HG03025 (cell line): ENCODE results near the gene SPATA31E1.
"Not testable (repeated sequence)": the region's sequence is repeated elsewhere in the genome, so short reads cannot be mapped to it uniquely, and the experiment has no call there.

Experiments used
- ATAC-seq: cut with Tn5 transposase; IDR thresholded peaks from one replicate; pipeline ENCODE4 v1.9.1; 2021; ENCODE audit warnings: mild to moderate bottlenecking, moderate library complexity; ENCODE audit not compliant: unreplicated experiment, low FRiP score

The SPATA31E1 gene

DNA sequence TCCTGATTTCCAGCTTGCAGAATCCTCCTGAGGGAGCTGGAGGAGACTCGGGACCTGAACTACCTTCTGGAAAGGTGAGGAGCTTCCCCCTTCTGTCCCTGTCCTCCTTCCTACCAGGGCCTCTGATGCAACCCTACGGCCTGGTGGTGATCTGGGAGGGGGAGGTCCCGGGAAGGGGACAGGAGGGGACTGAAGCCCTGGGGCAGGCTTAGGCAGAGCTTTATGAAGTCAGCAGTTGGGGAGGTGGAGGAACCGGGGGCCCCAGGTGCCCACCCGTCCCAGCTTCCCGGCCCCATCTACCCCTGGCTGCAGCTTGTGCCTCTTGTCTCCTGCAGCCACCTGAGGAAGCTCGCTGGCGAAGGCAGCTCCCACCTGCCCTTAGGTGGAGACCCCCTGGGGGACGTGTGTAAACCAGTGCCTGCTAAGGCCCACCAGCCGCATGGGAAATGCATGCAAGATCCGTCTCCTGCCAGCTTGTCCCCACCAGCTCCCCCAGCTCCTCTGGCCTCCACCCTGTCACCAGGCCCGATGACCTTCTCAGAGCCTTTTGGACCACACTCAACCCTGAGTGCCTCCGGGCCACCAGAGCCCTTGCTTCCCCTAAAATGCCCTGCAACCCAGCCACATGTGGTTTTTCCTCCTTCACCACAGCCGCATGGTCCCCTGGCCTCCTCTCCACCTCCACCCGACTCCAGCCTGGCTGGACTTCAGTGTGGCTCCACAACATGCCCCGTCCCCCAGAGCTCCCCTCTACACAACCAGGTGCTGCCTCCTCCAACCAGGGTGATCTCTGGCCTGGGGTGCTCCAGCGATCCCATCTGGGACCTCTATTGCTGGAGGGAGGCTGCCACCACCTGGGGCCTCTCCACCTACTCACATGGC lies 2.1 kb downstream of the SPATA31E1 start:
- no peak for ATAC-seq

DNA sequence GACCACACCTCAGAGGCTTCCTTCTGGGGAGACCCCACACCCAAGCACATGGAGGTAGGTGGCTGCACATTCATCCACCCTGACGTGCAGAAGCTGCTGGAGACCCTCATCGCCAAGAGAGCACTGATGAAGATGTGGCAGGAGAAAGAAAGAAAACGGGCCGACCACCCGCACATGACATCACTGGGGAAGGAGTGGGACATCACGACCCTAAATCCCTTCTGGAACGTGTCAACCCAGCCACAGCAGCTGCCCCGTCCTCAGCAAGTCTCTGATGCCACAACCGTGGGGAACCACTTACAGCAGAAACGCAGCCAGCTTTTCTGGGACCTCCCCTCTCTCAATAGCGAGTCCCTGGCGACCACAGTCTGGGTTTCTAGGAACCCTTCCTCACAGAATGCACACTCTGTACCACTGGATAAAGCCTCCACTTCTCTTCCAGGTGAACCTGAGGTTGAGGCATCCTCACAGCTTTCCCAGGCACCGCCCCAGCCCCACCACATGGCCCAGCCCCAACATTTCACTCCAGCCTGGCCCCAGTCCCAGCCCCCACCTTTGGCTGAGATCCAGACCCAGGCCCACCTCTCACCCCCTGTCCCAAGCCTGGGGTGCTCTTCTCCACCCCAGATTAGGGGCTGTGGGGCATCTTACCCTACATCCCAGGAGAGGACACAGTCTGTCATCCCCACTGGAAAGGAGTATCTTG lies 3.0 kb downstream of the SPATA31E1 start:
- no peak for ATAC-seq

DNA sequence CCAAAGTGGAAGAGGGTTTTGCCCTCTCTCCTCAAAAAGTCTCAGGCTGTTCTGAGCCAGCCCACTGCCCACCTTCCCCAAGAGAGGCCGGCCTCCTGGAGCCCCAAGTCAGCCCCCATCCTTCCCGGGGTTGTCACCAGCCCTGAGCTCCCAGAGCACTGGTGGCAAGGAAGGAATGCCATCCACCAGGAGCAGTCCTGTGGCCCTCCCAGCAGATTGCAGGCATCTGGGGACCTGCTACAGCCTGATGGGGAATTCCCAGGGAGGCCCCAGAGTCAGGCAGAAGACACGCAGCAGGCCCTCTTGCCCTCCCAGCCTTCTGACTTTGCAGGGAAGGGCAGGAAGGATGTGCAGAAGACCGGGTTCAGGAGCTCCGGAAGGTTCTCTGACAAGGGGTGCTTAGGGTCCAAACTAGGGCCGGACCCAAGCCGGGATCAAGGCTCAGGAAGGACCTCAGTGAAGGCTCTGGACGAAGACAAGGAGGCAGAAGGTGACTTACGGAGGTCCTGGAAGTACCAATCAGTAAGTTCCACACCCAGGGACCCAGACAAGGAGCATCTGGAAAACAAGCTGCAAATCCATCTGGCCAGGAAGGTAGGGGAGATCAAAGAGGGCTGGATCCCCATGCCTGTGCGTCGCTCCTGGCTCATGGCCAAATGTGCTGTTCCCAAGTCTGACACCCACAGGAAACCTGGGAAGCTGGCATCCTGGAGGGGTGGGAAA lies 3.7 kb downstream of the SPATA31E1 start:
- ATAC-seq = no peak

DNA sequence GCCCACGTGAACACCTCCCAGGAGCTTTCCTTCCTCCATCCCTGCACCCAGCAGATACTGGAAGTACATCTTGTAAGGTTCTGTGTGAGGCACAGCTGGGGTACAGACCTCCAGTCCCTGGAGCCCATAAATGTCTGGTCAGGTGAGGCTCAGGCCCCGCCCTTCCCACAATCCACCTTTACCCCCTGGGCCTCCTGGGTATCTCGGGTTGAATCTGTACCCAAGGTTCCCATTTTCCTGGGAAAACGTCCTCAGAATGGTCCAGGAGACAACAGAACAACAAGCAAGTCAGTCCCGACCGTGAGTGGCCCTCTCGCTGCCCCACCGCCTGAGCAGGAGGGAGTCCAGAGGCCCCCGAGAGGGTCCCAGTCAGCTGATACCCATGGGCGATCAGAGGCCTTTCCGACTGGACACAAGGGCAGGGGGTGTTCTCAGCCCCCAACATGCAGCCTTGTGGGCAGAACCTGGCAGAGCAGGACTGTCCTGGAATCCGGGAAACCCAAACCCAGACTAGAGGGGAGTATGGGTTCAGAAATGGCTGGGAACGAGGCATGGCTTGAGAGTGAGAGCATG lies 4.3 kb downstream of the SPATA31E1 start:
- no peak for ATAC-seq

DNA sequence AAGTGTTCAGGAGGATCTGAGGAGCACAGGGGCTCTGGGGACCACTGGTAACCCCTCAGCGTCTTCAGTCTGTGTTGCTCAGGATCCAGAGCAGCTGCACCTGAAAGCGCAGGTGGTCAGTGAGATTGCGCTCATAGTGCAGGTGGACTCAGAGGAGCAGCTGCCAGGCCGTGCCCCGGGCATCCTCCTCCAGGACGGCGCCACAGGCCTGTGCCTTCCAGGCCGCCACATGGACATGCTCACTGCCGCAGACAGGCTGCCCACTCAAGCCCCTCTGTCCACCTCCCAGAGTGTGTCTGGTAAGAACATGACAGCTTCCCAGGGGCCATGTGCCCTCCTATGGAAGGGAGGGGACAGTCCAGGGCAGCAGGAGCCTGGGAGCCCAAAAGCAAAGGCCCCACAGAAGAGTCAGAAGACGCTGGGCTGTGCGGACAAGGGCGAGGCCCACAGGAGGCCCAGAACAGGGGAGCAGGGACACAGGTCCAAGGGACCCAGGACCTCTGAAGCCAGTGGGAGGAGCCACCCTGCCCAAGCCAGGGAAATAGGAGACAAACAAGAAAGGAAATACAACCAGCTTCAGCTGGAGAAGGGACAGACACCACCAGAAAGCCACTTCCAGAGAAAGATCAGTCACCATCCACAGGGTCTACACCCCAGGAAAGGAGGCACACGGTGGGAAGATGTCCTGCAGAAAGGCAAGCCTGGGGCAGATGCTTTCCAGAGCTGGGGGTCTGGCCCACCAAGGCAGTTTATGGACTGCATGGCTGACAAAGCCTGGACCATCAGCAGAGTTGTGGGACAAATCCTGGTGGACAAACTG lies 5.2 kb downstream of the SPATA31E1 start:
- no peak for ATAC-seq

DNA sequence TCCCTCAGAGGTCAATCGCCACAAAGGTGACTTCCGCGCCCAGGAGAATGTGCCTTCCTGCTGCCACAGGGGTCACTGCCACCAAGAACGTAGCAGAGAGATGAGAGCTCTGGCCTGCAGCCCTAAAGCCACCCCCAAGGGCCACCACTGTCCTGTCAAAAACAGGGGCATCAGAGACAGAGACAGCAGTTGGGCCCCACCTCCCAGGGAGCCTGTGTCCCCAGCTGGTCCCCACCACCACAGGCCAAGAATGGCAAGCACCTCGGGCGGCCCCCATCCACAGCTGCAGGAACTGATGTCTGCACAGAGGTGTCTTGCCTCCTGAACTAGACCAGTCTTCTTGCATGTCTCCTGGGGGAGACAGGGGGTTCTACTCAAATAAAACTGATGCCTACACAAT lies 5.8 kb downstream of the SPATA31E1 start:
- ATAC-seq = no peak

DNA sequence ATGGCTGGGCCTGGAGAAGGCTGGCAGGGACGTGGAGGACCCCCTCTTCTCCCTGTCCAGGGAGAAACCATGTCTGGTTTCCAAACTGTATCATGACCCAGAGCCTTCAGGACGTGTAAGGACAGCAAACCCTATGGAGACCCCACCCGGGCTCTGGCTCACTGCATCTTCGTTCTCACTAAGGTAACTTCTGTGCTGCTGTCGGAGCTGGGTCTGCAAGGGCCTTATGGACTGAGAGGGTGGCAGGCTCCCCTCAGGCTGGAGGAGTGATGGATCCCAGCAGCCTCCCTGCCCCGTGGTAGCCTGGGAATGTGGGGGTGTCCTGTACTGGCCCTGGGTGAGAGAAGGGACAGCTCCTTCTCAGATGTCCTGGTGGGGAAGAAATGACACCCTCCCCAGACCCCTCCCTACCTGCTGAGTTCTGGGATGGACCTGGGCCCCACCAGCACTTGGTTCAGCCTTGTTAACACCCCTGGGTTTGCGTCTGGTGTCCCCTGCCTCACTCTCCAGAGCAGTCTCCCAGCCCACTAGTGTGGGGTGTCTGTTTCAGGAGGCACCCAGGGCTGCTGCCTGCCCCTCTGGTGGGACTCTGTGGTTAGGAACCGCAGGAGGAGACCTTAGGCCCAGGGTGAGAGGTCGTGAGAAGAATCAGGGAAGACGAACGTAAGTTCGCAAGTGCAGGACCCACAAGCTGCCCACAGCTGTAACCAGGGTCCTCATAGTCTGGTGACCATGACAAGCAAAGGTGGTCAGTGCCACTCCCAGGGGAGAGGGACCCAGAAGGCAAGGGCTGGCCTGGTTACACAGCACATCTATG lies 6.6 kb downstream of the SPATA31E1 start:
- ATAC-seq = no peak

DNA sequence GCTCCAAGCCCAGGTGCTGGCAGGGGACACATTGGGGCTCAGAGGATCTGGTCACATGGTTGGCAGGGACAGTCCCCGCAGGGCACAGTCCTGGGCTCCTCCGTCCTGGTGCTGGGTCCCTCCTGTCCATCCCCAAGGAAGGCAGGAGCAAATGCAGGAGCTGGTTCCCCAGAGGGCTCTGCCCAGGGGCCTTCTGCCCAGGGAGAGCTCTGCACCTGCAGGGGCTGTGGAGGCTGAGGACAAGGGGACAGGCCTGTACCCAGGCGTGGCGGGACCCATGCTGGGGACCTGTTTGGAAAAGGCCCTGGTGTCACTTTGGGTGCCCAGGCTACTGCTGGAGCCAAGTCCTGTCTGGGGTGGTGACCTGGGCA lies 7.2 kb downstream of the SPATA31E1 start:
- no peak for ATAC-seq

DNA sequence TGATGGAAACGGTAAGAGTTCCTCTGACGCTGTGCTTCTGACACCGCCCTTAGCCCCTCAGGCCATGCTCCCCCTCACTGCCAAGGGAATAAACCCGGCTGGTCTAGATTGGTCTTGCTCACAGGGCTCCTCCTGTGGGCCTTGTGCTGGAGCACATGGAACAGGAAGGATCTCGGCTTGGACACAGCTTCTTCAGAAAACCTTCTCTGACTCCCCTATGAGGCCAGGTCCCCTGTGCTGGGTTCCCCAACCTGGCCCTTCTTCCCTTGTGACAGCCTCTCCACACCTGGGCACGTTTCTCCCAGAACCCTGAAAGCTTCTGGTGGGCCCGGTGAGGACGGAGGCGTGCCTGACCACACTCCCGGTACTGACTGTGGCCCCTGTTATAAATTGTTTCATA lies 8.2 kb downstream of the SPATA31E1 start:
- ATAC-seq = no peak

DNA sequence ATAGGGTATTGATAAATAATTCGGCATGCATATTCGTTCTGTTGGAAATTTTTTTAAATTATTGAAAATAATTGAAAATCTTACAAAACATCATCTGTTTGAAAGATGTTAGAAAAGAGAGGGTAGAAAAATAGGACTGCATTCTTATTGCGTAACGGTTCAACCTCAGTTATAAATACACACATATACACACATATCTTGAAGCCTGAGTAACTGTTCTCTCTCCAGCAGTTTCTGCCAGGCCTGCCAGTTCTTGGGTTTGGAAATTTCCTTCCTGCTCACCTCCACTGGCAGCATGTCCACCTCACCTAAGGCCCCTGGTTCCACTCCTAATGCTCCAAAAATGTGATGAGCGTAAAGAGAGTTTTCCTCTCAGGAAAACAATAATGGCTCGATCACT lies 9.1 kb downstream of the SPATA31E1 start:
- no peak for ATAC-seq

DNA sequence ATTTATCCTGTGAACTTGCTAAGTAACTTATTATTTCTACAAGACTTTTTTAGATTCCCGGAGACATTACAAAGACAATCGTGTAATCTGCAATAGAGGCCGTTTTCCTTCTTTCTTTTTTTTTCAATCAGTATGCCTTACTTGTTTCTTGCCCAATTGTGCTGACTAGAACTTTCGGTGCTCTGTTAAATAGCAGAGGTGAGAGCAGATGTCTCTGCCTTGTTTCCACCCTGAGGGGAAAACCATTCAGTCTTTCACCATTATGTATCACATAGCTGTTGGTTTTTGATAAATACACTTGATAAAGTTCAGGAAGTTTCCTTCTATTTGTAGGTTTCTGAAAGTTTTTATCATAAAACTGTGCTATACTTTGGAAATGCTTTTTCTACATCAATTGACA lies 10.3 kb downstream of the SPATA31E1 start:
- ATAC-seq = no peak

DNA sequence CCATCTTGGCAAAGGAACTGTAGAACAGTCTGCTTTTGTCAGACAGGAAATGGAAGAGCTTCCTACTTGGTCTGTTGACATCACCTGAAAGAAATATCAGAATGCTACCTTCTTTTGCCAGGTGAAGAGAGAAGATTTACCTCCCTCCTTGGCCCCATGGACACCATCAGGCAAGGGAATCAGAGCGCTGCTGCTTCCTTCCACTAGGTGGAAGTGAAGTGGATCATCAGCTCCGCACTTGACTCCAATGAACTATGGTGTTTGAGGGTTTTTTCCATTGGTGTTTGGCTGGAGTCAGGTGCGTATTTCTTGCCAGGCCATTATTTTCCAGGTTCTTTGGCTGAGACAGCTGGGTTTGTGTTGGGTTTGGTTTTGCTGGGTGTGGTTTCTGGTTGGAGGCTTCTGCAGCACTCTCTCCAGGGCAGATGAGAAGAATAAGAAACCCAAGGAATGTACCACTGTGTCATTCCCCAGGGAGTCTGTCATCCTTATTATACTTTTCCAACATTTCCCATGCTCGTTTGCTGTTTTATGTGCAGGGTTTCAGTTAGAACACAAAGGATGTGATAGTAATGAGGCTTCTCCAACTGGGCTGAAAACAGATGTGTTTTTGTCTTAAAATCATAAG lies 12.4 kb downstream of the SPATA31E1 start:
- ATAC-seq = no peak

DNA sequence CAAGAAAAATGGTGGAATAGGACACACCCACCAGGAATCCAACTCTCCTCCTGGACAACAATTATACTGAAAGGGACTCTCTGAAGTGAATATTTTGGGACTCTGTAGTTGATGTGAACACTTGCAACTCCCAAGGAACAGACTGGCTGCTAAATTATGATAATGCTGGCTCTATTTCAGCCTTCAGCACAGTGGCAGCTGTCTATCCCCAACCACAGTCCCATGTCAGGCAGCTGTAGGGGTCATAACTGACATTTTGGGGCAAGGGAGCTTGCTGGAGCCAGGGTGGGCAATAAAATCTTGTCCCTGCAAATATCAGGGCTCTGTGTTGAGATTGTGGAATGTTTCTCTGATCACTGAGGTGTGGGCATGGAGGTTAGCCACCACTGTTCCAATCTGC lies 14.2 kb downstream of the SPATA31E1 start:
- no peak for ATAC-seq

DNA sequence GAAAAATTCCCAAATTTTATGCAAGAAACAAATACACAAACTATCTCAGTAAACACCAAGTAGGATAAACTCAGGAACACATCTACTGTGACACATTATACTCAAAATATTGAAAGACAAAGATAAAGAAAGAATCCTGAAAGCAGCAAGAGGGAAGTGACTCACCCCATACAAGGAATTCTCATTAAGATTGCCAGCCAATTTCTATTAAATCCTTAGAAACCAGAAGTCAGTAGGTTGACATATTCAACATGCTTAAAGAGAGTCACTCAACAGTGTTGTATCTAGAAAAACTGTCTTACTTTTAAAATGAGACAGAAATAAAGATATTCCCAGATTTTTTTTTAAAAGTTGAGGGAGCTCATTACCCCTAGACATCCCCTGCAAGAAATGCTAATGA lies 15.5 kb downstream of the SPATA31E1 start:
- no peak for ATAC-seq

DNA sequence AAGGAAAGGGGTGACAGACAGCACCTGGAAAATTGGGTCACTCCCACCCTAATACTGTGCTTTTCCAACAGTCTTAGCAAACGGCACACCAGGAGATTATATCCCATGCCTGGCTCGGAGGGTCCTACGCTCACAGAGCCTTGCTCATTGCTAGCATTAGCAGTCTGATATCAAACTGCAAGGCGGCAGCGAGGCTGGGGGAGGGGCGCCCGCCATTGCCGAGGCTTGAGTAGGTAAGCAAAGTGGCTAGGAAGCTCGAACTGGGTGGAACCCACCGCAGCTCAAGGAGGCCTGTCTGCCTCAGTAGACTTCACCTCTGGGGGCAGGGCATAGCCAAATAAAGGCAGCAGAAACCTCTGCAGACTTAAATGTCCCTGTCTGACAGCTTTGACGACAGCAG lies 19.7 kb downstream of the SPATA31E1 start:
- not testable (repeated sequence) for ATAC-seq

DNA sequence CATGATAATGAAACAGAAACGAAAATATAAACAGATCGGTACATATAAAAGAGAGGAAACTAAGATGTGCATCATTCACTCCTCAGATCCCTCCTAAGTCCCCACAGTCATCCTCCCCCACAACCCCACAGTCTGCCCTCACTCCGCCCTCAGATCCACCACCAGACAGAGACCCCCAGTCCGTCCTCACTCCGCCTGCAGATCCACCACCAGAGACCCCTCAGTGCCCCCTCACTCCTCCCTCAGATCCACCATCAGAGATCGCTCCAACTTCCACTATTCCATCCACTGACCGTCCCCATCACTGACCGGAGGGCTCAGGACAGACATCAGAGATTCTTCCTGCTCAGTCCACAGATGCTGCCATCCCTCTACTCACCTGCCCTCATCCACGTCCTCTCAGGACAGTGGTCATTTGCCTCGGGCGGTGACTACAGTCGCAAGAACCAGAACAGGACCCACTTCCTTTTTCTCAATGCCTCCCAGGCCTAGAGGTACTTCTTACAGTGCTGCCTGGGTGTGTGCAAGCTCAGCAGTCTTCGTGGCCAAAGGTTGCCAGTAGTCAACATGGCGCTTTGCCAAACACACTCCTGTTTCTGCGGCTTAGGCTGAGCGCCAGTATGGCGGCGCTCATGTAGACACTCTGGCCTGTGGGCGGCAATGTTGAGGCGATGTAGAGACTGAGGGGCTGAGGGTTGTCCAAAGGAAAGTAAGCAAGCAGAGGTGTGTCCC lies 26.8 kb downstream of the SPATA31E1 start:
- ATAC-seq = no peak

DNA sequence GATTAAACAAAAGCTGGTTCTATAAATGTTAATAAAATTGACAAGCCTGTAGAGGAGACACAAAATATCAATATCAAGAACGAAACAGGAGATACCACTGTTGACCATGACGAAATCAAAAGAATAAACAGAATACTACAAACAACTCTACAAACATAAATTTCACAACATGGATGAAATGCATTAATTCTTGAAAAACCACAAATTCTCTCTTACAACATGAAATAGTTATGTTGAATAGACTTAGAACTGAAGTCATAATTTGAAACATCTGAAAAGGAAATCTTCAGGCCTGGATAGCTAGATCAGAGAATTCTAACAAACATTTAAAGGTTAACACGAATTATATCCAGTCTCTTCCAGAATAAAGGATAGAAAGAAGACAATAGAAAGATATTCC lies 28.1 kb downstream of the SPATA31E1 start:
- no peak for ATAC-seq

DNA sequence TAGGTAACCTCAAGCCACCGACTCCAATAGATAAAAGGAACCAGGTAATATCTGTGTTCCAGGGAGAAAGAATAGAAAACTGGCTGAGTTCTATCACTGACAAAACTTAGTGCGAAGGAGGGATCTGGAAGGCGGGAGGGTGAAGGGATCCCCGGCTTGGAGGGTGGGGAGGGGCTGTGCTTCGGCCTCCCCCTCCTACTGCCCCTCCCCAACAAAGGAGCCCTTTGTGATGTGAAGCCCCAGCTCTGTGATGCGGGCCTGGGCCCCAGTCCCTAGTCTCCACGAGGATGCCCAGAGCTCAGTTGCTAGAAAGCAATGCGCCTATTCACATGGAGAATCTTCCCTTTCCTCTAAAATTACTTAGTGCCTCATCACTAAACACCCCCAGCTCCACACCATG lies 35.0 kb downstream of the SPATA31E1 start, which contains the start of gene SPATA31C1:
TSS of gene SPATA31C1 (plus strand) at position 301 of the 400 bp plus-strand sequence.
- ATAC-seq = not testable (repeated sequence)
